ENCODE data around the gene ADCY10. TPM values are rescaled to one million over a fixed set of nuclear protein-coding genes. Genes with fewer than 3 reads are reported as not detected.

ADCY10 gene
- total RNA-seq, 1 donor from 2014 or later: 1.9 TPM

- no peak overlapping the region for H3K27ac ChIP-seq
- intact Hi-C loops (cut with DNase I): no loop called here
- no peak for TF ChIP-seq CTCF (IDR thresholded peaks at IDR 0.05)
Measured at GRCh38 chr1:167765496-167765895, 148.4 kb downstream of the ADCY10 start.

GRCh38 chr1:167764458-167765330, 149.2 kb downstream of the ADCY10 start:
- no peaks in the 10 kb centered on the region for H3K9me3 ChIP-seq
- no peaks in the 10 kb centered on the region for H3K27me3 ChIP-seq
- H3K36me3 ChIP-seq: peaks cover 8 to 34% of the 10 kb centered on the region in 2 donors
- intact Hi-C loops (cut with DNase I): no loop called here
- no peak overlapping the region for H3K27ac ChIP-seq
- peaks cover 0 to 3% of the 10 kb centered on the region in 2 donors for H3K4me1 ChIP-seq
- TF ChIP-seq CTCF (IDR thresholded peaks at IDR 0.05): no peak
- H3K4me3 ChIP-seq: no peak overlapping the region
- no peak for DNase-seq (ENCODE audit: low spot score in 2 of 2)

More at GRCh38 chr1:167765496-167765895, 148.4 kb downstream of the ADCY10 start:
- DNase-seq (ENCODE audit: low spot score in 2 of 2): no peak
- H3K27me3 ChIP-seq: no peaks in the 10 kb centered on the region
- peaks cover 0 to 3% of the 10 kb centered on the region in 2 donors for H3K4me1 ChIP-seq
- no peaks in the 10 kb centered on the region for H3K9me3 ChIP-seq
- no peak overlapping the region for H3K4me3 ChIP-seq
- peaks cover 8 to 40% of the 10 kb centered on the region in 2 donors for H3K36me3 ChIP-seq

GRCh38 chr1:167763525-167764220, 150.3 kb downstream of the ADCY10 start:
- Histone ChIP-seq H3K27me3 (no peaks in the 10 kb centered on the region), H3K4me1 (peaks cover 0 to 3% of the 10 kb centered on the region in 2 donors), H3K27ac (no peak overlapping the region), H3K36me3 (peaks cover 8 to 25% of the 10 kb centered on the region in 2 donors), H3K9me3 (no peaks in the 10 kb centered on the region), H3K4me3 (no peak overlapping the region)
- no peak for TF ChIP-seq CTCF (IDR thresholded peaks at IDR 0.05)
- intact Hi-C loops (cut with DNase I): no loop called here
- DNase-seq (ENCODE audit: low spot score in 2 of 2): no peak

- DNase-seq (ENCODE audit: low spot score in 2 of 2): no peak
- no peak for TF ChIP-seq CTCF (IDR thresholded peaks at IDR 0.05)
- peaks cover 0 to 3% of the 10 kb centered on the region in 2 donors for H3K4me1 ChIP-seq
- intact Hi-C loops (cut with DNase I): no loop called here
- no peaks in the 10 kb centered on the region for H3K27me3 ChIP-seq
- H3K36me3 ChIP-seq: peaks cover 8 to 12% of the 10 kb centered on the region in 2 donors
- H3K4me3 ChIP-seq: no peak overlapping the region
- no peak overlapping the region for H3K27ac ChIP-seq
- H3K9me3 ChIP-seq: no peaks in the 10 kb centered on the region
Measured at GRCh38 chr1:167762061-167762746, 151.7 kb downstream of the ADCY10 start.

GRCh38 chr1:167761400-167761799, 152.5 kb downstream of the ADCY10 start:
- no peak for DNase-seq (ENCODE audit: low spot score in 2 of 2)
- H3K9me3 ChIP-seq: no peaks in the 10 kb centered on the region
- H3K4me3 ChIP-seq: no peak overlapping the region
- H3K4me1 ChIP-seq: peaks cover 0 to 6% of the 10 kb centered on the region in 2 donors
- no peak for TF ChIP-seq CTCF (IDR thresholded peaks at IDR 0.05)
- intact Hi-C loops (cut with DNase I): no loop called here
- H3K27ac ChIP-seq: no peak overlapping the region
- H3K36me3 ChIP-seq: peaks cover 4 to 5% of the 10 kb centered on the region in 2 donors
- no peaks in the 10 kb centered on the region for H3K27me3 ChIP-seq

Other genes with a start within 250 kb of the ADCY10 start
- 58.9 TPM for gene MPZL1, start 192.2 kb downstream of the ADCY10 start, total RNA-seq
- gene DCAF6, start 22.5 kb upstream of the ADCY10 start, total RNA-seq: 9.8 TPM
- 2.9 TPM for gene MPC2, start 22.9 kb upstream of the ADCY10 start, total RNA-seq
- 16.3 TPM for gene GPR161, start 222.8 kb upstream of the ADCY10 start, total RNA-seq

Data from ascending aorta (tissue), 2 donors.